Endothelial cell of umbilical vein (primary cell): ENCODE results near the gene ZNF184. TPM values are rescaled to one million over a fixed set of nuclear protein-coding genes. Genes with fewer than 3 reads are reported as not detected.

Source experiments
- BruUV-seq: library from RNA; stranded (reverse); fragments of 400-500 nt; replicated peaks from 2 replicates; lab custom pipeline; 2021; lab: Mats Ljungman, UMichigan
- CTCF ChIA-PET: fragments of 300-600, 350-600 bp; sonication (Branson Sonifier 250); formaldehyde crosslinking; loops from one replicate; lab custom pipeline; 2021; ENCODE audit warnings: antibody characterized with exemption, inconsistent platforms; lab: Charles Lee
- POLR2A ChIA-PET: fragments of 300-600, 350-600 bp; sonication (Branson Sonifier 250); formaldehyde crosslinking; loops from one replicate; lab custom pipeline; 2021; ENCODE audit warnings: antibody characterized with exemption, inconsistent platforms; lab: Charles Lee
- DNase-seq: peaks from one replicate; pipeline ENCODE4 v3.0.0-alpha.2; 2011; ENCODE audit warnings: low read depth, low spot score
- FAIRE-seq: peaks from 2 replicates; lab custom pipeline; 2011; peaks lifted over from hg19 to GRCh38; lab: Jason Lieb, UNC
- H2AFZ ChIP-seq: 2 replicates; pipeline ENCODE4 v1.6.0; 2012; ENCODE audit warnings: low read depth, low read length, control low read depth, inconsistent platforms
- H3K27ac ChIP-seq: 2 replicates; pipeline ENCODE4 v1.5.1; 2011; ENCODE audit warnings: low read depth, mild to moderate bottlenecking, control low read depth, low read length, moderate library complexity; ENCODE audit not compliant: insufficient read depth
- H3K27me3 ChIP-seq, 2 experiments: 2 replicates each; pipeline versions ENCODE4 v1.6.0 to v1.6.1; 2011; ENCODE audit warnings: low read length in 2 of 2, mixed read lengths in 1 of 2; ENCODE audit not compliant: control insufficient read depth in 2 of 2, insufficient read depth in 2 of 2
- H3K36me3 ChIP-seq, 2 experiments: 2 replicates in 1 of 2; 3 replicates in 1 of 2; pipeline ENCODE4 v1.5.1; 2011; ENCODE audit warnings: low read length in 2 of 2, mild to moderate bottlenecking in 1 of 2, moderate library complexity in 1 of 2; ENCODE audit not compliant: control insufficient read depth in 2 of 2, insufficient read depth in 2 of 2; ENCODE audit errors: extremely low read depth in 1 of 2
- H3K4me1 ChIP-seq: 3 replicates; pipeline ENCODE4 v1.5.1; 2011; ENCODE audit warnings: mild to moderate bottlenecking, low read length; ENCODE audit not compliant: control insufficient read depth, insufficient read depth; ENCODE audit errors: extremely low read depth
- H3K4me2 ChIP-seq: 2 replicates; pipeline ENCODE4 v1.6.1; 2011; ENCODE audit warnings: low read length, control low read depth, mixed read lengths; ENCODE audit not compliant: insufficient read depth
- H3K4me3 ChIP-seq, 3 experiments: fragments of 200-600 bp in 1 of 3; sonication (generic), shearing (Covaris generic) in 1 of 3; replicated peaks in 1 of 3; 2 replicates each; pipeline ENCODE4 v1.5.1; 2011 to 2016; ENCODE audit warnings: control low read depth in 3 of 3, low read length in 3 of 3, mild to moderate bottlenecking in 2 of 3, inconsistent platforms in 1 of 3, low read depth in 1 of 3, moderate library complexity in 1 of 3; ENCODE audit not compliant: insufficient read depth in 1 of 3
- H3K79me2 ChIP-seq: 2 replicates; pipeline ENCODE4 v1.6.0; 2012; ENCODE audit warnings: low read length, inconsistent platforms; ENCODE audit not compliant: control insufficient read depth, insufficient read depth
- H3K9ac ChIP-seq: replicated peaks from 2 replicates; pipeline ENCODE3; 2011; ENCODE audit warnings: low read length, control low read depth; ENCODE audit not compliant: insufficient read depth; ENCODE audit errors: extremely low read depth
- H3K9me1 ChIP-seq: replicated peaks from 3 replicates; pipeline ENCODE4 v1.6.0; 2011; ENCODE audit warnings: mild to moderate bottlenecking, low read length; ENCODE audit not compliant: control insufficient read depth, insufficient read depth; ENCODE audit errors: extremely low read depth
- H3K9me3 ChIP-seq: replicated peaks from 2 replicates; pipeline ENCODE4 v1.5.1; 2012; ENCODE audit warnings: low read length, inconsistent platforms; ENCODE audit not compliant: control insufficient read depth, insufficient read depth
- H4K20me1 ChIP-seq: replicated peaks from 2 replicates; pipeline ENCODE3; 2011; ENCODE audit warnings: mild to moderate bottlenecking, low read length; ENCODE audit not compliant: control insufficient read depth, insufficient read depth; ENCODE audit errors: extremely low read depth
- CTCF ChIP-seq, 2 donors: IDR thresholded peaks; 1 replicate in 1 of 2; 2 replicates in 1 of 2; pipeline ENCODE4 v1.5.1; 2011; ENCODE audit warnings: low read length in 2 of 2, mild to moderate bottlenecking in 2 of 2, moderate library complexity in 2 of 2, control low read depth in 1 of 2, inconsistent platforms in 1 of 2, low read depth in 1 of 2; ENCODE audit not compliant: insufficient read depth in 1 of 2; ENCODE audit errors: extremely low read depth in 1 of 2
- FOS ChIP-seq: IDR thresholded peaks from 2 replicates; pipeline ENCODE4 v1.6.1; 2011; ENCODE audit warnings: mild to moderate bottlenecking, low read length, moderate library complexity, borderline replicate concordance; ENCODE audit not compliant: insufficient read depth
- POLR2A ChIP-seq: IDR thresholded peaks from 2 replicates; pipeline ENCODE4 v1.6.1; 2012; ENCODE audit warnings: low read depth, mild to moderate bottlenecking, control low read depth, low read length
- POLR2AphosphoS5 ChIP-seq: IDR thresholded peaks from 2 replicates; pipeline ENCODE4 v1.6.1; 2012; ENCODE audit warnings: low read depth, mild to moderate bottlenecking, control low read depth, low read length, moderate library complexity; ENCODE audit not compliant: insufficient read depth
- dilution Hi-C: fragments of 300-500 bp; cut with MboI; formaldehyde crosslinking; loops from one replicate; pipeline ENCODE4 v1.15.0; 2019; ENCODE audit warnings: low sequenced_read_pairs; ENCODE audit not compliant: extremely low pct_ligation_motif_present
- intact Hi-C: fragments of 100-400 bp; cut with micrococcal nuclease; formaldehyde crosslinking; loops from one replicate; pipeline ENCODE4 v1.10.0; 2022
- polyA plus RNA-seq, 4 experiments: library from polyadenylated mRNA; depleted of rRNA in 3 of 4; stranded (reverse) in 3 of 4; unstranded in 1 of 4; fragments of >200 nt; gene quantifications; 2 replicates each; pipeline versions ENCODE4 v1.2.1 to v1.2.3, GENCODE V29; 2011 to 2012; ENCODE audit warnings: missing spikeins in 1 of 4
- total RNA-seq: library from RNA; stranded (reverse); gene quantifications from 2 replicates; pipeline ENCODE4 v1.2.3, GENCODE V29; 2021

ZNF184 gene
- total and polyA plus RNA-seq, 2 donors (not counting 3 experiments of a cell fraction or from before 2014, with no cell fraction given): 1.6 to 6.5 TPM

- Histone ChIP-seq H4K20me1 (no peaks in the 10 kb centered on the region), H3K9me1 (no peaks in the 10 kb centered on the region), H3K4me1 (peaks cover 16% of the 10 kb centered on the region), H3K27ac (no peak overlapping the region), H2AFZ (no peak overlapping the region), H3K36me3 (no peaks in the 10 kb centered on the region), H3K79me2 (peaks cover 7% of the 10 kb centered on the region), H3K4me3 (no peak overlapping the region), H3K9me3 (no peaks in the 10 kb centered on the region), H3K9ac (no peak overlapping the region), H3K4me2 (no peak overlapping the region), H3K27me3 (peaks cover 9 to 14% of the 10 kb centered on the region in 2 experiments)
- no peak for DNase-seq
- no peak for TF ChIP-seq FOS
- no peak for TF ChIP-seq CTCF (IDR thresholded peaks at IDR 0.05; ENCODE audit: extremely low read depth in 1 of 2, insufficient read depth in 1 of 2, low read depth in 1 of 2, low read length in 2 of 2)
- dilution Hi-C loops (no loop called here), intact Hi-C loops (loop anchor here (5.0 to 10.0 kb wide), 7 partner anchors 162 to 1510 kb away; partner anchors contain the start of genes POM121L2 and ZSCAN9)
- ChIA-PET POLR2A (no interaction called here), CTCF (interaction anchor here (3.4 kb wide), 1 partner anchor 278 kb away, joined by 13 read pairs; no protein-coding TSS in a partner anchor)
- FAIRE-seq: no peak
- BruUV-seq: no TSS peak
These were observed 1.8 kb upstream of the ZNF184 start for GRCh38 chr6:27474672-27475071.

GRCh38 chr6:27474172-27474465 lies 1.2 kb upstream of the ZNF184 start:
- Histone ChIP-seq H3K4me1 (peaks cover 16% of the 10 kb centered on the region), H4K20me1 (no peaks in the 10 kb centered on the region), H3K36me3 (no peaks in the 10 kb centered on the region), H3K4me2 (peak overlapping the region; percentile 65), H2AFZ (no peak overlapping the region), H3K79me2 (peaks cover 7% of the 10 kb centered on the region), H3K27me3 (peaks cover 9 to 14% of the 10 kb centered on the region in 2 experiments), H3K9me1 (no peaks in the 10 kb centered on the region), H3K27ac (no peak overlapping the region), H3K9ac (no peak overlapping the region), H3K4me3 (no peak overlapping the region), H3K9me3 (no peaks in the 10 kb centered on the region)
- TF ChIP-seq POLR2A: no peak
- TF ChIP-seq POLR2AphosphoS5: no peak
- FAIRE-seq: no peak
- intact Hi-C loops: loop anchor here (5.0 to 10.0 kb wide), 5 partner anchors 428 to 1511 kb away; partner anchors contain the start of gene ZSCAN9
- BruUV-seq: no TSS peak
- ChIA-PET CTCF (interaction anchor here (0.6 to 3.4 kb wide), 3 partner anchors 31 to 1540 kb away, joined by 3 to 13 read pairs (median 4); no protein-coding TSS in a partner anchor), POLR2A (no interaction called here)
- DNase-seq: no peak
- dilution Hi-C loops: no loop called here
